Liver (tissue), 3 donors: ENCODE measurements around the gene PAN3.

Experiments
- EGR1 ChIP-seq, 2 donors: IDR thresholded peaks; 2 replicates each; pipeline ENCODE4 v1.6.1; 2016 to 2018; ENCODE audit warnings: antibody characterized with exemption in 2 of 2, low read depth in 2 of 2
- FOXA1 ChIP-seq: IDR thresholded peaks from 2 replicates; pipeline ENCODE4 v1.6.1; 2016; ENCODE audit warnings: antibody characterized with exemption
- GABPA ChIP-seq, 2 donors: IDR thresholded peaks in 1 of 2; conservative IDR thresholded peaks in 1 of 2; 2 replicates each; pipeline ENCODE4 v1.6.1; 2016; ENCODE audit warnings: antibody characterized with exemption in 2 of 2, mild to moderate bottlenecking in 1 of 2, moderate library complexity in 1 of 2
- NR2F2 ChIP-seq: IDR thresholded peaks from 2 replicates; pipeline ENCODE4 v1.6.1; 2016; ENCODE audit warnings: antibody characterized with exemption
- RAD21 ChIP-seq, 2 donors: IDR thresholded peaks; 2 replicates each; pipeline ENCODE4 v1.6.1; 2016; ENCODE audit warnings: antibody characterized with exemption in 2 of 2, mild to moderate bottlenecking in 2 of 2
- TAF1 ChIP-seq: conservative IDR thresholded peaks from 2 replicates; pipeline ENCODE4 v1.6.1; 2016; ENCODE audit warnings: antibody characterized with exemption, mild to moderate bottlenecking
- YY1 ChIP-seq: IDR thresholded peaks from 2 replicates; pipeline ENCODE4 v1.6.1; 2016; ENCODE audit warnings: antibody characterized with exemption, mild to moderate bottlenecking
- TF ChIP-seq, protein P1 (sequence below): fragments of 150-350 bp; IDR thresholded peaks from 2 replicates; pipeline ENCODE4 v1.5.1; 2017; ENCODE audit warnings: improper control_type of control experiment, low read depth, low read length; ENCODE audit not compliant: missing input control
- TF ChIP-seq, protein P2 (sequence below): IDR thresholded peaks from 2 replicates; pipeline ENCODE4 v1.6.1; 2016; ENCODE audit warnings: antibody characterized with exemption, mild to moderate bottlenecking
- TF ChIP-seq, protein P3 (sequence below): IDR thresholded peaks from 2 replicates; pipeline ENCODE4 v1.6.1; 2016; ENCODE audit warnings: antibody characterized with exemption
- donor health status: healthy.
- donor health status: healthy.

DNA sequence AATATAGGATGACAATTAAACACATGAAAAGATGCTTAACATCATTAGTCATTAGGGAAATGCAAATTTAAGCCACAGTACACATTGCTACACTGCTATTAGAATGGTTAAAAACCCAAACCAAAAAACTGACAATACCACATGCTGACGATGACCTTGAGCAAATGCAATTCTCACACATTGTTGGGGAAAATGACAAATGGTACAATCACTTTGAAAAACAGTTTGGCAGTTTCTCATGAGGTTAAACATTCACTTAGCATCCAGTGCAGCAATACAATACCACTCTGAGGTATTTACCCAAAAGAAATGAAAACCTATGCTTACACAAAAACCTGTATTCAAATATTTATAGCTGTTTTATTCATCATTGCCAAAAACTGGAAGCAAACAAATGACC lies 49.3 kb upstream of the PAN3 start:
- TF ChIP-seq, protein P1, sequence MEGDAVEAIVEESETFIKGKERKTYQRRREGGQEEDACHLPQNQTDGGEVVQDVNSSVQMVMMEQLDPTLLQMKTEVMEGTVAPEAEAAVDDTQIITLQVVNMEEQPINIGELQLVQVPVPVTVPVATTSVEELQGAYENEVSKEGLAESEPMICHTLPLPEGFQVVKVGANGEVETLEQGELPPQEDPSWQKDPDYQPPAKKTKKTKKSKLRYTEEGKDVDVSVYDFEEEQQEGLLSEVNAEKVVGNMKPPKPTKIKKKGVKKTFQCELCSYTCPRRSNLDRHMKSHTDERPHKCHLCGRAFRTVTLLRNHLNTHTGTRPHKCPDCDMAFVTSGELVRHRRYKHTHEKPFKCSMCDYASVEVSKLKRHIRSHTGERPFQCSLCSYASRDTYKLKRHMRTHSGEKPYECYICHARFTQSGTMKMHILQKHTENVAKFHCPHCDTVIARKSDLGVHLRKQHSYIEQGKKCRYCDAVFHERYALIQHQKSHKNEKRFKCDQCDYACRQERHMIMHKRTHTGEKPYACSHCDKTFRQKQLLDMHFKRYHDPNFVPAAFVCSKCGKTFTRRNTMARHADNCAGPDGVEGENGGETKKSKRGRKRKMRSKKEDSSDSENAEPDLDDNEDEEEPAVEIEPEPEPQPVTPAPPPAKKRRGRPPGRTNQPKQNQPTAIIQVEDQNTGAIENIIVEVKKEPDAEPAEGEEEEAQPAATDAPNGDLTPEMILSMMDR, result no peak
- TF ChIP-seq TAF1 (no peak), FOXA1 (no peak), RAD21 (IDR thresholded peaks at IDR 0.05) (no peak), GABPA (IDR thresholded peaks at IDR 0.05 in 1 of 2, conservative IDR thresholded peaks at IDR 0.05 in 1 of 2) (no peak), YY1 (no peak), NR2F2 (no peak), EGR1 (IDR thresholded peaks at IDR 0.05; ENCODE audit: low read depth in 2 of 2) (no peak)
- TF ChIP-seq, protein P2, sequence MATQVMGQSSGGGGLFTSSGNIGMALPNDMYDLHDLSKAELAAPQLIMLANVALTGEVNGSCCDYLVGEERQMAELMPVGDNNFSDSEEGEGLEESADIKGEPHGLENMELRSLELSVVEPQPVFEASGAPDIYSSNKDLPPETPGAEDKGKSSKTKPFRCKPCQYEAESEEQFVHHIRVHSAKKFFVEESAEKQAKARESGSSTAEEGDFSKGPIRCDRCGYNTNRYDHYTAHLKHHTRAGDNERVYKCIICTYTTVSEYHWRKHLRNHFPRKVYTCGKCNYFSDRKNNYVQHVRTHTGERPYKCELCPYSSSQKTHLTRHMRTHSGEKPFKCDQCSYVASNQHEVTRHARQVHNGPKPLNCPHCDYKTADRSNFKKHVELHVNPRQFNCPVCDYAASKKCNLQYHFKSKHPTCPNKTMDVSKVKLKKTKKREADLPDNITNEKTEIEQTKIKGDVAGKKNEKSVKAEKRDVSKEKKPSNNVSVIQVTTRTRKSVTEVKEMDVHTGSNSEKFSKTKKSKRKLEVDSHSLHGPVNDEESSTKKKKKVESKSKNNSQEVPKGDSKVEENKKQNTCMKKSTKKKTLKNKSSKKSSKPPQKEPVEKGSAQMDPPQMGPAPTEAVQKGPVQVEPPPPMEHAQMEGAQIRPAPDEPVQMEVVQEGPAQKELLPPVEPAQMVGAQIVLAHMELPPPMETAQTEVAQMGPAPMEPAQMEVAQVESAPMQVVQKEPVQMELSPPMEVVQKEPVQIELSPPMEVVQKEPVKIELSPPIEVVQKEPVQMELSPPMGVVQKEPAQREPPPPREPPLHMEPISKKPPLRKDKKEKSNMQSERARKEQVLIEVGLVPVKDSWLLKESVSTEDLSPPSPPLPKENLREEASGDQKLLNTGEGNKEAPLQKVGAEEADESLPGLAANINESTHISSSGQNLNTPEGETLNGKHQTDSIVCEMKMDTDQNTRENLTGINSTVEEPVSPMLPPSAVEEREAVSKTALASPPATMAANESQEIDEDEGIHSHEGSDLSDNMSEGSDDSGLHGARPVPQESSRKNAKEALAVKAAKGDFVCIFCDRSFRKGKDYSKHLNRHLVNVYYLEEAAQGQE, result no peak
- TF ChIP-seq, protein P3, sequence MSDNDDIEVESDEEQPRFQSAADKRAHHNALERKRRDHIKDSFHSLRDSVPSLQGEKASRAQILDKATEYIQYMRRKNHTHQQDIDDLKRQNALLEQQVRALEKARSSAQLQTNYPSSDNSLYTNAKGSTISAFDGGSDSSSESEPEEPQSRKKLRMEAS, result no peak
